ENCODE measurements around the gene HCFC1R1. TPM values are rescaled to one million over a fixed set of nuclear protein-coding genes. Genes with fewer than 3 reads are reported as not detected.

HCFC1R1 gene
- polyA plus RNA-seq, 1 experiment: 33.7 TPM

DNA sequence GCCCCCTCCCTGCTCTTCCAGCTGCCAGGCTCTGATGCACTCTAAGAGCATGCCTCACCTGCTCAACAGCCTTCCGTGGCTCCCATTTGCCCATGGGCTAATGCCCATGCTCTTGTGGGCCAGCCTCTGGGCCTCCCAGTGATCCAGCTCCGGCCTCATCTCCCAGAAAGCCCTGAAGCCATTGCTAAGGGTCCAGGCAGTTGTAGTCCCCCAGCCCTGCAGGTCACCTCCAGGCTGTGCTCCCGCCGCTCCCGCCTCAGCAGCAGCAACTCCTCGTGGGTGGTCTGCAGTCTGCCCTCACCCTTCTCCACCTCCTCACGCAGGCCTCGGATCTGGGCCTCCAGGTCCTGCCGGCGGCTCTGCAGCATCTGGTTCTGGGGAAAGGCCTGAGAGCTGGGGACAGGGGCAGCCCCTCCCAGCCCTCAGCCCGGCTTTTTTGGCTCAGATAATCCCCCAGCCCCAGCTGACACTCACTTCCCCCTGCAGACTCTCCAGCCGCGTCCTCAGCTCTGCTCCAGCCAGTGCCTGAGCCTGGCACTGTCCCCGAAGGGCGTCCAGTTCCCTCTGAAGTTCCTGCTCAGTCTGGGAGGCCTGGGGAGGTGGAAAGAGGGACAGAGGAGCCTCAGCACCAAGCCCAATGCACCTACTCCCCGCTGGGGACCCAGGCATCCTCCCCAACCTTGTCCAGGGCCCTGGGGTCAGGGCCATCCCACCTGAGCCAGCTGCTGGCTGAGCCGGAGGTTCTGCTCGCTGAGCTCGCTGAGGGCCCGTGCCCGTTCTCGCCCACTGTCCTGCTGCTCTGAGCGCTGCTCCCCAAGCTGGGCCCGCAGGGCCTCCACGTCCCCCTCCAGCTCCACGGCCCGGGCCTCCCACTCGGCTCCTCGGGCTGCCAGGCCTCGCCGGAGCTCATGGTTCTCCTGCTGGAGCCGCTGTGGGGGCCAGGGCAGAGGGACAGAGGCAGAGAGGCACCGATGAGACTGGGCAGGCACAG, 6.8 kb upstream of the HCFC1R1 start:
- POLR2A ChIA-PET: no interaction called here

DNA sequence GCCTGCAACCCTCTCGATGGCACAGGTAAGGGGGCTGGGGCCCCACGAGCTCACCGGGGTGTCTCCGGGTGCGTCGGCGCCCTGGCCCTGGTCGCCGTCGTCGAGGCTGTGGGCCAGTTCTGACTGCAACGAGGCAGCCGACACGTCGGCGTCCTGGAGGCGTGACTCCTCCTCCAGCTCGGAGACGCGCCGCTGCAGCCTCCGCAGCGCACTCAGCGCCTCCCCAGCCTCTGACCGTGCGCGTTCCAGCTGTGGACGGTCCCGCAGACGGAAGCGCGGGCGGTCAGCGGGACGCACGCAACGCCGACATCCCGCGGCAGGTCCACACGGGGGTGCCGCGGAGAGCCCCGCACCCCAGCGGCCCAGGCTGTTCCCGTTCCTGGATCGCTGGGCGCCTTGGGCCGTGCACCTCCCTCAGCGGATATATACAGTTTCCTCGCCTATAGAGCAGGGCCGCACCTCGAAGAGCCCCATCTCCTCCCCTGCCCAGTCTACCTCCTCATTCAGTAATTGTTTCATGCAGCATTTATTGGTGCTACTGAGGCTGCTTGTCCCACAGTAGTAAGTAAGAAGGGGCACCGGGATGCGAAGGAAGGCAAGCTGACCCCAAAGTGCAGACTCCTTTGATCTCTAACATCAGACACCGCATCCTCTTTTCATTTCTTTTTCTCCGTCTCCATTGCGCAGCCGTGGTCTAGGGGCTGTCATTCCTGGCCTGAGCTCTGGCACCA, 5.9 kb upstream of the HCFC1R1 start:
- no peak for DNase-seq (ENCODE audit: low read depth)
- no peak overlapping the region for H3K4me3 ChIP-seq (ENCODE audit: low read depth, low read length)
- ChIA-PET POLR2A (no interaction called here), CTCF (interaction anchor here (1.1 to 9.4 kb wide), 14 partner anchors 8 to 122 kb away, joined by 3 to 97 read pairs (median 8); partner anchors contain the start of genes HCFC1R1, MMP25, THOC6 and TNFRSF12A)
- TF ChIP-seq, protein P1, sequence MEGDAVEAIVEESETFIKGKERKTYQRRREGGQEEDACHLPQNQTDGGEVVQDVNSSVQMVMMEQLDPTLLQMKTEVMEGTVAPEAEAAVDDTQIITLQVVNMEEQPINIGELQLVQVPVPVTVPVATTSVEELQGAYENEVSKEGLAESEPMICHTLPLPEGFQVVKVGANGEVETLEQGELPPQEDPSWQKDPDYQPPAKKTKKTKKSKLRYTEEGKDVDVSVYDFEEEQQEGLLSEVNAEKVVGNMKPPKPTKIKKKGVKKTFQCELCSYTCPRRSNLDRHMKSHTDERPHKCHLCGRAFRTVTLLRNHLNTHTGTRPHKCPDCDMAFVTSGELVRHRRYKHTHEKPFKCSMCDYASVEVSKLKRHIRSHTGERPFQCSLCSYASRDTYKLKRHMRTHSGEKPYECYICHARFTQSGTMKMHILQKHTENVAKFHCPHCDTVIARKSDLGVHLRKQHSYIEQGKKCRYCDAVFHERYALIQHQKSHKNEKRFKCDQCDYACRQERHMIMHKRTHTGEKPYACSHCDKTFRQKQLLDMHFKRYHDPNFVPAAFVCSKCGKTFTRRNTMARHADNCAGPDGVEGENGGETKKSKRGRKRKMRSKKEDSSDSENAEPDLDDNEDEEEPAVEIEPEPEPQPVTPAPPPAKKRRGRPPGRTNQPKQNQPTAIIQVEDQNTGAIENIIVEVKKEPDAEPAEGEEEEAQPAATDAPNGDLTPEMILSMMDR (IDR thresholded peaks at IDR 0.05; ENCODE audit: insufficient read depth, low read depth, low read length): no peak
- peaks cover 17% of the 10 kb centered on the region for H3K36me3 ChIP-seq (ENCODE audit: control insufficient read depth, insufficient read depth, low read length)
- H3K27me3 ChIP-seq (ENCODE audit: control insufficient read depth, insufficient read depth, low read length): peaks cover 15% of the 10 kb centered on the region

More for the DNA sequence above, 6.8 kb upstream of the HCFC1R1 start:
- TF ChIP-seq, protein P1 (IDR thresholded peaks at IDR 0.05; ENCODE audit: insufficient read depth, low read depth, low read length): no peak
- H3K27me3 ChIP-seq (ENCODE audit: control insufficient read depth, insufficient read depth, low read length): peaks cover 22% of the 10 kb centered on the region
- H3K4me3 ChIP-seq (ENCODE audit: low read depth, low read length): no peak overlapping the region
- CTCF ChIA-PET: interaction anchor here (0.6 to 9.4 kb wide), 23 partner anchors 9 to 122 kb away, joined by 3 to 97 read pairs (median 6); partner anchors contain the start of genes HCFC1R1, MMP25, THOC6 and TNFRSF12A
- peaks cover 16% of the 10 kb centered on the region for H3K36me3 ChIP-seq (ENCODE audit: control insufficient read depth, insufficient read depth, low read length)
- DNase-seq (ENCODE audit: low read depth): no peak

GRCh38 chr16:3028716-3029319, 5.1 kb upstream of the HCFC1R1 start:
- POLR2A ChIA-PET: no interaction called here
- Histone ChIP-seq H3K36me3 (ENCODE audit: control insufficient read depth, insufficient read depth, low read length) (peaks cover 17% of the 10 kb centered on the region), H3K27me3 (ENCODE audit: control insufficient read depth, insufficient read depth, low read length) (peaks cover 11% of the 10 kb centered on the region), H3K4me3 (ENCODE audit: low read depth, low read length) (no peak overlapping the region)
- CTCF ChIA-PET: interaction anchor here (0.8 to 9.4 kb wide), 18 partner anchors 8 to 100 kb away, joined by 3 to 97 read pairs (median 5); partner anchors contain the start of genes BICDL2, CLDN9, HCFC1R1 and MMP25
- TF ChIP-seq, protein P1 (IDR thresholded peaks at IDR 0.05; ENCODE audit: insufficient read depth, low read depth, low read length): no peak
- no peak for DNase-seq (ENCODE audit: low read depth)

- TF ChIP-seq, protein P1 (IDR thresholded peaks at IDR 0.05; ENCODE audit: insufficient read depth, low read depth, low read length): peak; percentile 80
- ChIA-PET POLR2A (no interaction called here), CTCF (interaction anchor here (0.5 to 9.4 kb wide), 19 partner anchors 7 to 436 kb away, joined by 3 to 97 read pairs (median 5); partner anchors contain the start of genes BICDL2, CLDN9, HCFC1R1 and MMP25)
- Histone ChIP-seq H3K27me3 (ENCODE audit: control insufficient read depth, insufficient read depth, low read length) (peaks cover 6% of the 10 kb centered on the region), H3K4me3 (ENCODE audit: low read depth, low read length) (no peak overlapping the region), H3K36me3 (ENCODE audit: control insufficient read depth, insufficient read depth, low read length) (peaks cover 17% of the 10 kb centered on the region)
- no peak for DNase-seq (ENCODE audit: low read depth)
Observed at GRCh38 chr16:3027983-3028715, 4.4 kb upstream of the HCFC1R1 start.
